ENCODE results near the gene RARG.
"Not testable (repeated sequence)": the region's sequence is repeated elsewhere in the genome, so short reads cannot be mapped to it uniquely, and the experiment has no call there.

Gene RARG

DNA sequence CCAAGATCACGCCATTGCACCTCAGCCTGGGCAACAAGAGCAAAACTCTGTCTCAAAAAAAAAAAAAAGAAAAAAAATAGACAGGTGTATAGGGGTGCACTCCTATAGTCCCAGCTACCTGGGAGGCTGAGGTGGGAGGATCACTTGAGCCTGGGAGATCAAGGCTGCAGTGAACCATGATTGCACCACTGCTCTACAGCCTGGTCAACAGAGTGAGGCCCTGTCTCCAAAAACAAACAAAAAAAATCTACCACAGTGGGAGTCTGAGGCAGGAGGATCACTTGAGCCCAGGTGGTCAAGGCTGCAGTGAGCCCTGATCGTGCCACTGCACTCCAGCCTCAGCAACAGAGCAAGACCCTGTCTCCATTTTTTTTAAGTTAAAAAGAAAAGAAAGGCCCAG lies 69.0 kb downstream of the RARG start:
- DNase-seq = not testable (repeated sequence)

DNA sequence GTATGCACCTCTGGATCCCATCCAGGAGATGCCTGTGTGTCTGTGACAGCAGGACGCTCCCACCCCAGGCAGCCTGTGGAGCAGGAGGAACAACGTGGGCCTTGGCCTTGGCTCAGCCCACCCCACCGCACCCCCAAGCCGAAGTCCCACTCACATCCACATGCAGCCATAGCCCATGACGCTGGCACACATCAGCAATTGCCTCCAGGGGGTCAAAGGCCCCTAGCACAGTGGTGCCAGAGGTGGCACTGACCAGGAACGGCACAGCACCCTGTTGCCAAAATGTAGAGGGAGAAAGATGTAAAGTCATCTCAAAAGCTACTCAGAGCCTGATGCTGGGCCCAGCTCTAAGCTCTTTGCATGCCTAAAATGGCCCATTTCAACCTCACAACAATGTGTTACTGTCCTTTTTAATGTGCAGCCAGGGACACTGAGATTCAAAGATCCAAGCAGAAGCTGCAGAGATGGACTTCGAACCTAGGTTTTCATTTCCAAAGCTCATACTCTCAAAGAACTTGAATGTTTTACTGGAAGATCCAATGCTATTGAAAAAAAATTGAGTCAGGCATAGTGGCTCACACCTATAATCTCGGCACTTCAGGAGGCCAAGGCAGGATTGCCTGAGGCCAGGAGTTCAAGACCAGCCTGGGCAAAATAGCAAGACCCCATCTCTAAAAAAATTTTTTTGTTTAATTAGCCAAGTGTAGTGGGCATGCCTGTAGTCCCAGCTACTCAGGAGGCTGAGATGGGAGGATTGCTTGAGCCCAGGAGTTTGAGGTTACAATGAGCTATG lies 70.7 kb downstream of the RARG start:
- no peak for DNase-seq

DNA sequence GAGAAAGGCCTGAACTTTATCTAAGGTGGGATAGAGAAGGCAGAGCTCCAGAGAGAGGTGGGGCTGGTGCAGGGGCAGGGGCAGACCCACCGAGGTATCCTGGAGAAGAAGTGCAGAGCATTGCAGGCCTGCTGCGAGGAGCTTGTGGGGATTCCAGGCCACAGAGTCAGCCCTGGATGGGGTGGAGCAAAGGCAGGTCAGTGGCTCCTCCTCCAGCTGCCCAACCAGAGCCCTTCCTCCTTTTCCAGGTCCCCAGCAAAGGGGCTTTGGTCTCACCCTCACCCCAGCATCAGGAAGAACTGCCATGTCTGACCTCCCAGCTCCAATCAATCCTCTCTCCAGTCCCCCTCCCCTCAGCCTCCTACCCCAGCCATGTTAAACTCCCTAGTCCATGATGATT lies 71.3 kb downstream of the RARG start:
- no peak for DNase-seq
